SU-DHL-6 (cell line): Measurements from ENCODE around the gene ORAI3.

Experiments used
- H2AFZ ChIP-seq: fragments of 200-600 bp; sonication (generic); 2 replicates; pipeline ENCODE4 v1.6.1; 2014; ENCODE audit warnings: low read depth, mild to moderate bottlenecking, moderate library complexity, mixed read lengths, antibody characterized with exemption, low read length; ENCODE audit not compliant: severe bottlenecking
- H3F3A ChIP-seq: fragments of 200-600 bp; shearing (Covaris generic); 2 replicates; pipeline ENCODE4 v1.6.0; 2016; ENCODE audit warnings: antibody characterized with exemption, mild to moderate bottlenecking; ENCODE audit not compliant: insufficient read depth
- H3K27ac ChIP-seq: fragments of 200-600 bp; sonication (generic); 2 replicates; pipeline ENCODE4 v1.5.1; 2016; ENCODE audit warnings: low read depth, mild to moderate bottlenecking, low read length, moderate library complexity, mixed read lengths
- H3K27me3 ChIP-seq: fragments of 200-600 bp; sonication (generic), shearing (Covaris generic); 2 replicates; pipeline ENCODE4 v1.6.0; 2014; ENCODE audit warnings: mild to moderate bottlenecking, low read length
- H3K36me3 ChIP-seq: fragments of 200-600 bp; sonication (generic); 2 replicates; pipeline ENCODE4 v1.6.1; 2014; ENCODE audit warnings: mild to moderate bottlenecking, low read length, mixed read lengths
- H3K4me2 ChIP-seq: fragments of 300-600, 200-600 bp; shearing (Covaris generic), sonication (generic); 2 replicates; pipeline ENCODE4 v1.6.0; 2014; ENCODE audit warnings: low read length, low read depth, mild to moderate bottlenecking; ENCODE audit not compliant: poor library complexity, severe bottlenecking
- H3K4me3 ChIP-seq: fragments of 200-600 bp; sonication (generic); 2 replicates; pipeline ENCODE4 v1.5.1; 2014; ENCODE audit warnings: antibody characterized with exemption, low read length, mild to moderate bottlenecking, mixed read lengths; ENCODE audit not compliant: insufficient read depth, poor library complexity, severe bottlenecking
- H3K79me2 ChIP-seq: fragments of 200-600 bp; sonication (generic); 2 replicates; pipeline ENCODE4 v1.6.1; 2014; ENCODE audit warnings: mild to moderate bottlenecking, low read length, moderate library complexity; ENCODE audit not compliant: insufficient read depth
- H3K9ac ChIP-seq: fragments of 200-600 bp; sonication (generic); 2 replicates; pipeline ENCODE4 v1.7.0; 2014; ENCODE audit warnings: mild to moderate bottlenecking, low read length
- H3K9me2 ChIP-seq: fragments of 200-600 bp; sonication (generic); replicated peaks from 2 replicates; pipeline ENCODE4 v1.6.1; 2014; ENCODE audit warnings: low read length; ENCODE audit not compliant: insufficient read depth
- H3K9me3 ChIP-seq: fragments of 200-600 bp; sonication (generic); 2 replicates; pipeline ENCODE4 v1.6.1; 2014; ENCODE audit warnings: low read length, mixed read lengths; ENCODE audit not compliant: insufficient read depth
- H4K20me1 ChIP-seq: fragments of 200-600 bp; sonication (generic); 2 replicates; pipeline ENCODE4 v1.6.1; 2014; ENCODE audit warnings: low read depth, mild to moderate bottlenecking, antibody characterized with exemption, low read length, moderate library complexity, mixed read lengths
- EZH2phosphoT487 ChIP-seq: fragments of 200-600 bp; sonication (generic), shearing (Covaris generic); conservative IDR thresholded peaks from 2 replicates; pipeline ENCODE4 v1.6.1; 2018; ENCODE audit warnings: mild to moderate bottlenecking, antibody characterized with exemption, low read length, moderate library complexity, mixed read lengths
- TF ChIP-seq, protein P1 (sequence below): fragments of 200-600 bp; sonication (generic); IDR thresholded peaks from one replicate; pipeline ENCODE4 v1.5.1; 2017; ENCODE audit warnings: antibody characterized with exemption, mild to moderate bottlenecking, low read length, moderate library complexity; ENCODE audit not compliant: insufficient read depth, poor library complexity, severe bottlenecking

The ORAI3 gene

DNA sequence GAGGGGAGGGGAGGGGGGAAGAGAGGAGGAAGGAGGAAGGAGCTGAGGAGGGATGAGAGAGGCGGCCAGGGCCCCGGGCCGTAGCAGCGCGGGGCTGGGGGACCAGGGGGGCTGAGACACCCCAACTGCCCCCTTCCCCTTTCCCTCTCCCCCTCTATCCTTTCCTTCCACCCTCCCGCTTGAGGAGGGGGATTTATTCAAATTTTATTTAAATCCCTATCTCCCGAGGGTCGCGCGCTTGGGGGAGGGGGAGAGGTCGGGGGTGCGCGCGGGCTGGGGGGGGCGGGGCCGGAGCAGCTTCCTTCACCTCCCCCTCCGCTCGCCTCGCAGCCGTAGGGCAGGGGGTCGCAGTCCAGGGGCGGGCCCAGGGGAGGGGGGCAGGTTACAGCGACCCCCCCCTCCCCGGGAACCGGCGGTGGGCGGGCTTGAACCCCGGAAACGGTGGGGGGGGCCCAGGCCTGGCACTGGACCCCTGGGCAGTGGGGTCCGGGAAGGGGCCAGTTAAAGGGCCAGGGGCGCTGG lies 25.3 kb upstream of the ORAI3 start, which contains the start of gene FBXL19:
Gene FBXL19, plus strand, starts transcription at position 19 of the 522 bp plus-strand sequence. CDS start 2,183 bp downstream, outside the sequence.
- Histone ChIP-seq H3K4me2 (peak within 1 kb of the TSS; percentile 77), H3K9me2 (no peaks in the 10 kb centered on the region), H3K9me3 (no peaks in the 10 kb centered on the region), H3K9ac (peak within 1 kb of the TSS; percentile 66), H3K27me3 (no peaks in the 10 kb centered on the region), H3K36me3 (no peaks in the 10 kb centered on the region), H3K4me3 (peak within 1 kb of the TSS; percentile 60), H3F3A (0 out of 2 replicates have a peak, but pooled peaks cover 3% of the 10 kb centered on the region), H2AFZ (peak within 1 kb of the TSS; percentile 54), H3K79me2 (no peaks in the 10 kb centered on the region), H3K27ac (peak within 1 kb of the TSS; percentile 83), H4K20me1 (no peaks in the 10 kb centered on the region)
- TF ChIP-seq, protein P1, sequence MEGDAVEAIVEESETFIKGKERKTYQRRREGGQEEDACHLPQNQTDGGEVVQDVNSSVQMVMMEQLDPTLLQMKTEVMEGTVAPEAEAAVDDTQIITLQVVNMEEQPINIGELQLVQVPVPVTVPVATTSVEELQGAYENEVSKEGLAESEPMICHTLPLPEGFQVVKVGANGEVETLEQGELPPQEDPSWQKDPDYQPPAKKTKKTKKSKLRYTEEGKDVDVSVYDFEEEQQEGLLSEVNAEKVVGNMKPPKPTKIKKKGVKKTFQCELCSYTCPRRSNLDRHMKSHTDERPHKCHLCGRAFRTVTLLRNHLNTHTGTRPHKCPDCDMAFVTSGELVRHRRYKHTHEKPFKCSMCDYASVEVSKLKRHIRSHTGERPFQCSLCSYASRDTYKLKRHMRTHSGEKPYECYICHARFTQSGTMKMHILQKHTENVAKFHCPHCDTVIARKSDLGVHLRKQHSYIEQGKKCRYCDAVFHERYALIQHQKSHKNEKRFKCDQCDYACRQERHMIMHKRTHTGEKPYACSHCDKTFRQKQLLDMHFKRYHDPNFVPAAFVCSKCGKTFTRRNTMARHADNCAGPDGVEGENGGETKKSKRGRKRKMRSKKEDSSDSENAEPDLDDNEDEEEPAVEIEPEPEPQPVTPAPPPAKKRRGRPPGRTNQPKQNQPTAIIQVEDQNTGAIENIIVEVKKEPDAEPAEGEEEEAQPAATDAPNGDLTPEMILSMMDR: no peak
- TF ChIP-seq EZH2phosphoT487: no peak

DNA sequence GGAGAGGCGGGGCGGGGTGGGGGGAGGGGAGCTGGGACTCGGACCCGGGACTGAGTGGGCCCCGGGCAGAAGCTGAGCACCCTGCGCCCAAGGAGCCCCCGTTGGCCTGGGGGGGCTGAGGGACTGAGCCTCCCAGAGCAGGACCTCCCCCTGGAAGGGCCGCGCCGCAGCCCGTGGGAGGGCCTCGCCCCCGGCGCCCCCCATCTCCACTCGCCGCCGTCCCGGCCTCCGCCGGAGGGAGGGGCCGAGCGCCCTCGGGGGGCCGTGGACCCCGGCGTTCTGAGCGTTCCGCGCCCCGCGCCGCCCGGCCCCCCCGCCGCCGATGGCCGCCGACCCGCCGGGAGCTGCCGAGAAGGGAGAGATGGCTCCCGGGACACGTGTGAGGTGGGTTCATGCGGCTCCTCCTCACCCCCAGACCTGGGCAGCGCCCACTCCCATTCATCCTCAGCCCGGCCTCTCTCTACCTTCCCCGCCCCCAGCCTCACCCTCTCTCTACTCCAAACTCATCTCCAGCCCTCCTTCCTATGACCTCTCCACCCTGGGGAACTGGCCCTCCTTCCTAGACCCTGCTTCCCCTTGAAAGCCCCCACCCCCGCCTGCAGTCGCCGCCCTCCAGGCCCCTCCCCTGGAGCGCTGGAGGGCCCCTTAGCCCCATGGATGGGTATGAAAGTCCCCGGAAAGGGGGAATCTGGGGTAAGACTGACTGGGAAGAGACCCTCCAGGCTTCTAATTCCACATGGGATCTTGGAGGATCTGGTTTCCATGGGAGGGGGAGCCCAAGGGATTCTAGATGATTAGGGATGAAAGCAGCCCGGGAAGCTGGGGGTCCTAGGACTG lies 24.6 kb upstream of the ORAI3 start:
- Histone ChIP-seq H3F3A (0 out of 2 replicates have a peak, but pooled peaks cover 3% of the 10 kb centered on the region), H4K20me1 (no peaks in the 10 kb centered on the region), H3K27ac (no peak overlapping the region), H3K9me2 (no peaks in the 10 kb centered on the region), H3K79me2 (no peaks in the 10 kb centered on the region), H3K4me3 (peak overlapping the region; percentile 60), H3K36me3 (no peaks in the 10 kb centered on the region), H2AFZ (no peak overlapping the region), H3K27me3 (no peaks in the 10 kb centered on the region), H3K4me2 (peak overlapping the region; percentile 59), H3K9ac (peak overlapping the region; percentile 66), H3K9me3 (no peaks in the 10 kb centered on the region)
- no peak for TF ChIP-seq EZH2phosphoT487
- TF ChIP-seq, protein P1: no peak

DNA sequence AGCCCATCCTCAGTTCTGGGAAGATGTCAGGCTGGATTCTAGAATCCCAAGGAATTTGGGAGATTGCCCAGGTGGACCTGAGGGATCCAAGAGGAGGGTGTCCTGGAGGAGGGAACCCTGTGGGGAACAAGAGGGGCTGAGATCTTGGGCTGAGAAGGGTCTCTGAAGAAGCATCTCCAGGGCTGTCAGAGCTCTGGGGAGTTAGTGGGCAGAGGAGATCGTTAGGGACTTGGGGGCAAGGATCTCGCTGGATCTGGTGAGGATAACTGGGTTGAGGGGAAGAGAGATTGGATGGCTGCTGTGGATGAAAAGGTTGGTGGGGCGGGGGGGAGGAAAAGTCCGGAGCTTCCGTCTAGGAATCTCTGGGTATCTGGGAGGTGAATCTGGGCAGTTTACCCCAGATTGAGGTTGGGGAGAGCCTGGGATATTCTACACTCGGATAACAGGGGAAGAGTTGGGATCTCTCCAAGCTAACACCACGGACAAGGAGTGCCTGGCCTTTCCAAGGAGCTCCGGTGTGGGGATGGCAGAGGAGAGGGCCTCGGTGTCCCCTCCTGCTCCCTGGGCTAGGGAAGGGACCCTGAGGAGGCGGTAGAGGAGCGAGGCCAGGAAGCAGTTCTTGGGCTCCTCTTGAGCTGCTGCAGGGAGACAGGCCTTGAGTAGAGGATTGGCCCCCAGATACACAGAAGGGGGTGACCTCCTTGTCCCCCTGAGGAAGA lies 23.8 kb upstream of the ORAI3 start:
- TF ChIP-seq EZH2phosphoT487: no peak
- TF ChIP-seq, protein P1: no peak
- Histone ChIP-seq H3K9me2 (no peaks in the 10 kb centered on the region), H2AFZ (no peak overlapping the region), H3K79me2 (no peaks in the 10 kb centered on the region), H3K4me3 (no peak overlapping the region), H3K27me3 (no peaks in the 10 kb centered on the region), H3K9ac (peak overlapping the region; percentile 66), H3F3A (0 out of 2 replicates have a peak, but pooled peaks cover 3% of the 10 kb centered on the region), H3K27ac (no peak overlapping the region), H3K4me2 (peak overlapping the region; percentile 59), H4K20me1 (no peaks in the 10 kb centered on the region), H3K9me3 (no peaks in the 10 kb centered on the region), H3K36me3 (no peaks in the 10 kb centered on the region)
